GM18873 (cell line): ENCODE data around the gene SPACA6.
"Not testable (repeated sequence)": the region's sequence is repeated elsewhere in the genome, so short reads cannot be mapped to it uniquely, and the experiment has no call there.

Experiments
- ATAC-seq: cut with Tn5 transposase; IDR thresholded peaks from one replicate; pipeline ENCODE4 v1.9.1; 2021; ENCODE audit warnings: mild to moderate bottlenecking, moderate library complexity, moderate number of reproducible peaks; ENCODE audit not compliant: unreplicated experiment, low FRiP score

SPACA6 gene

DNA sequence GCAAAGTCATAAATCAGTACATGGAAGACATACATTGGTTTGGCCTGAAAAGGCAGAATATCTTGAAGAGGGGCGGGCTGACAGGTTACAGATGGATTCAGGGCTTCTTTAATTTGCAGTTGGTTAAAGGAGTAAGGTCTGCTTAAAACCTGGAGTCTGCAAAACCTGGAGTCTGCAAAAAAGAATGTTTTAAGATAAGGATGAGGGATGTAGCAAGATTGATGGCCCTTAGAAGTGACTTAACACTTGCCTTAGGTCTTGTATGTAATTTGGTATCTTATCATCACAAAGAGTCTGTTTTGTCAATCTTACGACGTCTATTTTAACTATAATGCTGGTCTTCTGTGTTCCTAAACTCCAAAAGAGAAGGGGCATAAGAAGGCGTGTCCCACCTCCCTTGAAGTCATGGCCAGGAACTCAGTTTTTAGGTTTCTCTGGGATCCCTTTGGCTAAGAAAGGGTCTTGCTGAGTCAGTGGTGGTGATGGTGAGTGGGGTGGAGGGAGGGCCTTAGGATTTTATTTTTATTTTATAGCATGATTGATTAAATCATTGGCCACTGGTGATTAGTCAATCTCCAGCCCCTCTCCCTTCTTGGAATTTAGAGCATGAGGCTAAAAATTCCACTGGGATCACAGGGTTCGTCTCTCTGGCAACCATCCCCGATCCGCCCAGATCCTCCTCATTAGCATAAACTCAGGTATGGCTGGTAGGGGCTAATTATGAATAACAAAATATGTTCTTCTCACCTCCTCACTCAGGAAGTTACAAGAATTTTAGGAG lies 40.8 kb downstream of the SPACA6 start:
- no peak for ATAC-seq

DNA sequence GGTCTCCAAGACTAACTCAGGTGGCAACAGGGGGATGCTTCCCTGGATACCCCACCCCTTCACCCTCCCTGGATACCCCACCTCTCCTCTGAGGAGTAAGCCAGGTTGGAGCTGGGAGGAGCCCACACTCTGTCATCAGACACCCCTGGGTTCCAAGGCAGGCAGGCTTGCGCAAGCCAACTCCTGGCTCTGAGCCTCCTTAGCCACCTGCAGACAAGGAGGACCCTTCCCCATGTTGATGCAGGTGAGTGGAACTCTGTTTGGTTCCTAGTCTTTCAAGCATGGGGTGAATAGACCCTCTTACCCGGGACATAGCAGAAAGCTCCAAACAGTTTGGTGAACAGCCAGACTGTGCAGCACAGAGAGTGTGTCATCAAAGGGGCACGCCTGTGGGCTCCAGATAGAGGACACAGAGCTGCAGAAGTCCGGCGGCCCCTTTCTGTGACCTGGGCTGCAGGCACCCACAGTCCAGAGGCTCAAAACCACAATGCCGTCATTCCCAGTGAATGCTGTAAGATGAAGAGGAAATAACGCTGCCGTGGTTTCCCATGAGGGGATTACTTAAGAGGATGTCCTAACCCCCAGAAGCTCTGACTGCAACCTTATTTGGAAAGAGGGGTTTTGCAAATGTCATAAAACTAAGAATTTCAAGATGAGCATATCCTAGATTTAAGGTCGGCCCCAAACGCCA lies 42.8 kb downstream of the SPACA6 start:
- ATAC-seq, result no peak

DNA sequence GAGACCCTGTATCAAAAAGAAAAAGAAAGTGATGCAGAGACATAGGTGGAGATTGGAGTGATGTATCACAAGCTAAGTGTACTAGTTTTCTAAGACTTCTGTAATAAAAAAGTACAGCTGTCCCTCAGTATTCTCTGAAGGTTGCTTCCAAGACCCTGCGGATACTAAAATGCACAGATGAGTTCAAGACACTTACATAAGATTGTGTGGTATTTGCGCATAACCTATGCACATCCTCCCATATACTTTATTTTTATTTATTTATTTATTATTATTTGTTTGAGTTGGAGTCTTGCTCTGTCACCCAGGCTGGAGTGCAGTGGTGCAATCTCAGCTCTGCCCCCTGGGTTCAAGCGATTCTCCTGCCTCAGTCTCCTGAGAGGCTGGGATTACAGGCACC lies 44.3 kb downstream of the SPACA6 start:
- ATAC-seq, result no peak

DNA sequence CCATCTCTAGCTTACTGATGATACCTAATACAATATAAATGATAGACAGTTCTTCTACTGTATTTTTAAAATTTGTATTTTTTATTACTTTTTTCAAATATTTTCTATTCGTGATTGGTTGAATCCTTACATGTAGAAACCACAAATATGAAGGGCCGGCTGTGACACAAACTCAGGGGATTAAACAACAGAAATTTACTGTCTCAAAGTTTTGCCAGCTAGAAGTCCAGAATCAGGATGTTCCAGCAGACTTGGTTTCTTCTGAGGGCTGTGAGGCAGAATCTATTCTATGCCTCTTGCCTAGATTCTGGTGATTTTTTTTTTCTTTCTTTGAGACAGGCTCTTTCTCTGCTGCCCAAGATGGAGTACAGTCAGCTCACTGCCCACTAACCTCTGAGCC lies 44.8 kb downstream of the SPACA6 start:
- no peak for ATAC-seq

DNA sequence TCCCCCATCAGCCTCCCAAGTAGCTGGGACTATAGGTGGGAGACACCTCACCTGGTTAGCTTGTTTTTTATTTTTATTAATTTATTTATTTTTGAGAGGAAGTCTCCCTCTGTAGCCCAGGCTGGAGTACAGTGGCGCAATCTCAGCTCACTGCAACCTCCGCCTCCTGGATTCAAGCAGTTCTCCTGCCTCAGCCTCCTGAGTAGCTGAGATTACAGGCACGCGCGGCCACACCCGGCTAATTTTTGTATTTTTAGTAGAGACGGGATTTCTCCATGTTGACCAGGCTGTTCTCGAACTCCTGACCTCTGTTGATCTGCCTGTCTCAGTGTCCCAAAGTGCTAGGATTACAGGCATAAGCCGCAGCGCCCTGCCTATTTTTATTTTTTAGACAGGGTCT lies 45.4 kb downstream of the SPACA6 start:
- ATAC-seq, result not testable (repeated sequence)

DNA sequence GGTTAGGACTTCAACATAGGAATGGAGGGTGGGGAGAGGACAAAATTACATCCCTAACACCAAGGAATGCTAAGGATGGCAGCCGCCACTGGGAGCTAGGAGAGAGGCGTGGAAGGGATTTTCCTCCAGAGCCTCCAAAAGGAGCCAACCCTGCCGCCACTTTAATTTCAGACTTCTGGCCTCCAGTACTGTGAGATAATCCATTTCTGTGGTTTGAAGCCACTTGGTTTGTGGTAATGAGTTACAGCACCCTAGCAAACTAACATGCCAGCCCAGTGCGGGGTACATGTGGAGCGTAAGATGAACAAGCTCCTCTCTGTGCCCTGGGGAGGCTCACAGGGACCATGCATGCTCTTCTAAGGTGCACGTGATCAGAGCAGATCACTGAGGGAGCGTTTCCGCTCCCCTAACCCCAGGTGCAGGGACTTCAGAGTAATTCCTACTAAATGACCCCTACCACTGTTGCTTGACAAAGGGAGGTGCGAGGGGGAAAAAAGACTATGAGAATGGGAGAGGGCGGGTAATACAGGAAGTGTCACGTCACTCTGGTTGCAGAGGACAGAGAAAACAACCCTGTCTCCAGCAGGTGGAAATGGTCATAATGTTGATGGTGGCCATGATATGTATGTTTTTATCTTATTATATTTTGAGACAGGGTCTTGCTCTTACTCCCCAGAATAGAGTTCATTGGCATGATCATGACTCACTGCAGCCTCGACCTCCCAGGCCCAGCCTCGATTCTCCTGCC lies 46.5 kb downstream of the SPACA6 start:
- ATAC-seq, result no peak

DNA sequence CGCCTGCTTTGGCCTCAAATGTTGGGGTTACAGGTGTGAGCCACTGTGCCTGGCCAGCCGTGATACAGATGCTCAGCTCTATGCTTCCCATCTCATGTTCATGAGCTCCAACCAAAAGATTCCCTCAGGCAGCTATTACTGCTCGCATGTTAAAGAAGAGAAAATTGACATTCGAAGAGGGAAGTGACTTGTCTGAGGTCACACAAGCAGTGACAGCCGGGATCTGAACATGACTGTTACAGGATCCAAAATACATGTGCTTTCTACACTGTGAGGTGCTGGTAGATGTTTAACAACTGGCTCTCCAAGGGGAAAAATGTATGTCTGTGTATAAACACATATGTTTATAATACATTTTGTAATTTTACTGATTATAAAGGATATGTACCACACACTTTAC lies 47.2 kb downstream of the SPACA6 start:
- no peak for ATAC-seq

DNA sequence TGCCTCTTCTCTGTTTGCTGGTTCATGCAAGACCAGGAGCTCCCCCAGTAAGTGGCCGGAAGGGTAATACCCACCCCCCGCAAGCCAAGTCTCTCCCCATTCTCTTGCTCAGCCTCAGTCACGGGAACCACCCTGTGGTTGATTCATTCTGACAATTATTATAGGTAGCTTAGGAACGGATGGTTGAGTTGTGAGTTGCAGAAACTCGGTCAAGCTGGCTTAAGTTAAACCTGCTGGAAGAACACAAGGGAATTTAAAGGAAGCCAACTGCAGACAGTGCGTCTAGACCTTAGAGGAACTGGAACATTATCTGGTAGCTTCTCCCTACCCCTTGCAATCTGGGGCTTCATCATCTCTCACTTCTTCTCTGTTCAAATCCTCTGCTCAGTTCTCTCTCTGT lies 49.7 kb downstream of the SPACA6 start:
- ATAC-seq, result no peak

DNA sequence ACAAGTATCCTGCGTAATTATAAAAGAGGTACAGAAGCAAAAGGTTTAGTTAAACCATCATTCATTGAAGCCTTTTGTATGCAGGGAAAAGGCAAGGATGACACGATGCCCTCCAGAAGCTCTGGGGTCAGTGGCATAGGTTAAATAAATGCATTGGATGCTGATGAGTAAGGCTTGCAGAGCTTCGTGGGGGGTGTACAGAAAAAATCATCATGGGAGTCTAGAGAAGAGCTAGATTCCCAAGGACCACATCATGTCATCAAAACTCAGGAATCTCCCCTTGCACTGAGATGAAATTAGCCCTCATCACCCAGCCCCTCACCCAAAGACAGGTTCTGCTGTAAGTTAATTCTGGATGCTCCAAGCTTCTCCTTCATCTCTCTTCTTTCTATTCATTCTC lies 50.3 kb downstream of the SPACA6 start:
- ATAC-seq, result no peak

DNA sequence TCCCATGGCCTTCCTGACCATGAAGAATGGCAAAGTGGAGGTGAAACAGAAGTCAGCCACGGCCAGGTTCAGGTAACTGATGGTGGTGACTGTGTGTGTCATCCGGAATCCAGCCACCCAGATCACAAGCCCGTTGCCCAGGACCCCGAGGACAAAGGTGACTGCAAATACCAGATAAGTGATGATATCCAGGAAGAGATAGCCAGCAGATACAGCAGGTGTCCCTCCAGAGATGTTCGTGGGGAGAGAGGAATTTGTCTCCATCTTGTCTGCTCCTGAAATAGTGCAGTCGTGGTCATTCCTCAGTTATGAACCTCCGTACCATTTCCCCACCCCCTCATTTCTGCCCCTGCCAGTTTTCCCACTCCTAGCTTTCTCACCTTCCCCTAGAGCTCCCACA lies 53.6 kb downstream of the SPACA6 start:
- ATAC-seq, result no peak

DNA sequence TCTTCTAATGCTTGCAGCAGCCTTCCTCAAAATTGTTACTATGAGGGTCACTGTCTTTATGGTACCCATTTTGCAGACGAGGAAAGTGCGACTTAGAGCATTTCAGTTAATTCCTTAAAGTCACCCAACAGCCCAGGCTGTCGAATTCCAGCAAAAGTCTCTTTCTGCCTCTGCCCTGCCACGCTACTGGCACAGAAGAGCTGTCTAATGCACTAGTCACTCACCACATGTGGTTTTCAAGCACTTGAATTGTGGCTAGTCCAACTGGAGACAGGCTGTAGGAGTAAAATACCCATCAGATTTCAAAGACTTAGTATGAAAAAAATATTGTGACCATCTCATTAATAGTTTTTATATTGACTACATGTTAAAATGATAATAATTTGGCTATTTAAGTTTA lies 56.8 kb downstream of the SPACA6 start:
- no peak for ATAC-seq

DNA sequence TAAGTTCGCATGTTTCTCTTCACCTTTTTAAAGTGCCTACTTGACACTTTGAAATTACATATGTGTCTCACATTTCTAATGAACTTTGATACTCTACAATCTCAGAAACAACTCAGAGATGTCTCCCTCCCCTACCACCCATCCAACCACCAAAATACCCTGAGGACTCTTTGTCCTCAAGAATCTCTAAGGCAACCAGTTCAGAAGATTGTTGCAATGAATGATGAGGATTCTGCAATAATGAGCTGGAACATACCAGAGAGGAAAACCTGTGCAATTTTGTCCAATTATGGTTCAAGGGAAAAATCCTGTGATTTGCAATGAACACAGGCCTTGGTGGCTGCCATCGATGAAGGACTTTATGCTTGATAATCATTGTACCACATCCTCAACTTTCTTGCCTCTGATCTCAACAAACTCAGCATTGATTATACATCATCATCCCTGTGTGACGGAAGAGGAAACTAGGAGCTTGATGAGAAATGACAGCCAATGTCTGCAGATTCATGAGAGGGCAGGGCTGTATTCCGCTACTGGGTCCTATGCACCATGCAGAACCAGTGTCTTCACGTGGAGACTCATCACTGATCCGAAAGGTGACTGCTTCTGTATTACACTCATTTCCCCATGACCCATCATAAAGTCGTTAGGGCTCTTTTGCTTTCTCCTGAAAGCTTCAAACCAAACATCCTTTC lies 57.4 kb downstream of the SPACA6 start:
- ATAC-seq, result no peak

DNA sequence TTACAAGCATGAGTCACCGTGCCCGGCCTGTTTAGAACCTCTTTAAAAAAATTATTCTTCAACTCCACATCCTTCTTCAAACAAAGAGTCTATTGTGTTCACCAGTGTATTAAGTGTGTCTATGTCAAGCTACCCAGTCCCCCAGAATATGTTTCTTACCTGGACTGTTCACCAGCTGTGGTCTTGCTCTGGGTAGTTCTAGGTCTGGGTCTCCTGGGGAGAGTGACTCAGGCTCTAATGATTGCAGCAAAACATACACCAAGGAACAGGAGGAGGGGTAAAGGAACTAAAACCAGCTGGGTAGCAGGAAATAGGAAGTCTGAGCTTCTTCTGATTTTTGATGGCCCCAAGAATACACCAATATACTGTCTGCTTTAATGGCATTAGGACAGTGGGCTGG lies 58.5 kb downstream of the SPACA6 start, which contains the start of gene FPR1:
Gene FPR1, minus strand, starts transcription at position 224 of the 400 bp plus-strand sequence. CDS start 4,884 bp downstream, outside the sequence.
- ATAC-seq, result no peak

DNA sequence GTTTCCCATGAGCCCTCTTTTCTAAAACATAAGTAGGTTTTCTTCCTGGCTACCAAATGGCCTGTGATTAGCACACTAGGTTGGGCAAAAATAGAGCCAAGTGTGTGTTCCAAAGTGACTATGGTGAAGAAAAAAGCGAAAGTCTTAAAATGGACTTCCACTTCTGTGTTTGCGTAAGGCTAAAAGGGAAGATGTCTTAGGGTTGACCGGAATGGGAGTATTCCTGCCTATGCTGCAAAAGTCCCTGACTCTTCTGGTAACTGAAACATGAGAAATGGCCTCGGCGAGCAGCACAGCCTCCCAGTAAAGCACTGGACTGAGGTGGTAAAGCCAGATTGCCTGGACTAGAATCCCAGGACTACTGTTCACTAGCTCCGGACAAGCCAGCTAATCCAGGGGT lies 61.0 kb downstream of the SPACA6 start:
- no peak for ATAC-seq

DNA sequence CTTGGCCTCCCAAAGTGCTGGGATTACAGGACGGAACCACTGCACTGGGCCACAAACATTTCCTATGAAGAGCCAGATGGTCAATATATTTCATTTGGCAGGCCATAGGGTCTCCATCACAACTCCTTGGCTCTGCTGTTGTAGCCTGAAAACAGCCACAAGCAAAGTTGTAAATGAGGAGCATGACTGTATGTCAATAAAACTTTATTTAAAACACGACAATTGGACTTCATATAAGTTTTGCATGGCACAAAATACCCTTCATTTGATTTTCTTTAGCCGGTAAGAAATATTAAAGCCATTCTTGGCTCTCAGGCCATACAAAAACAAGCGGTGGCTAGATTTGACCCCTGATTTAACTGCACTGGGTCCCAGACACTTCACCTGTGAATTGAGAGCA lies 61.6 kb downstream of the SPACA6 start:
- no peak for ATAC-seq
